Measurements from ENCODE around the gene NOL12.
"Not testable (repeated sequence)": the region's sequence is repeated elsewhere in the genome, so short reads cannot be mapped to it uniquely, and the experiment has no call there.

NOL12 gene

GRCh38 chr22:37681001-37681424 is 5.1 kb upstream of the NOL12 start:
- no peak for DNase-seq

DNA sequence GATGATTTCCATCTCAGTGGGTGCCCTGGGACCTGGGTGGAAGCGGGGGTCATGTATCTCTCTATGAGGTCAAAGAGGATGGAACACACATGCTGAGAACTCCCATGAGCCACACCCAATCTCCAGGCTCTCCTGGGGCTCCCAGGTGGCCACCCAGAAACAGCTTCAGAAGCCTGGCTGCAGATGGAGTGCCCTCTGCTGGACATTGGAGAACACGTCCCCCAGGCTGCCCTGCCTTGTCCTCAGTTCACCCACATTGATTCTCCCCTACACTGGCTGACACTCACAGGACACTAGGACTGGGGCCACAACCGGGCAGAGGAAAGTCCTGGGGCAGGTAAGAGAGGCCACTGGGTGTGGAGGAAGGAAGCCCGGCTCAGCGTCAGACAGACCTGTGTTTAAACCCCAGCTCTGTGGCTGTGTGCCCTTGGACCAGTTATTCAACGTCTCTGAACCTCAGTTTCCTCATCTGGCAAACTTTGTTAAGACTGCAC is 4.5 kb upstream of the NOL12 start:
- no peak for DNase-seq

GRCh38 chr22:37684803-37685615 is 1.1 kb upstream of the NOL12 start:
- DNase-seq, result no peak

DNA sequence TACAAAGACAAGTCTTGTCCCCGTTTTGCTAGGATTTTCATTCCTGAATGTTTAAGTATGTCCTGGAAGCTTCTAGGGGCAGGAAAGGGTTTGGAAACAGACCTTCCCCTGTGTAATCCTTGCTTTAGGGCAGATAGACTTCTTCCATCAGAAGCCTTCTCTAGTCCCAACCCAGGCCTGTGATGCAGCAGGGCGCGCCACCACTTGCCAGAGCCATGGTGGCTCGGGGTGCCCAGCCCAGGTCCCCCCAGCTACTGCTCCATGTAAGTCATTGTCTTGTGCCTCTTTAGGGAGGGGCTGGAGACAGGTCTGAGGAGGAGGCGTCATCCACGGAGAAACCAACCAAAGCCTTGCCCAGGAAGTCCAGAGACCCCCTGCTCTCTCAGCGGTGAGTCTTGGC is 4.3 kb downstream of the NOL12 start:
- DNase-seq, result no peak

DNA sequence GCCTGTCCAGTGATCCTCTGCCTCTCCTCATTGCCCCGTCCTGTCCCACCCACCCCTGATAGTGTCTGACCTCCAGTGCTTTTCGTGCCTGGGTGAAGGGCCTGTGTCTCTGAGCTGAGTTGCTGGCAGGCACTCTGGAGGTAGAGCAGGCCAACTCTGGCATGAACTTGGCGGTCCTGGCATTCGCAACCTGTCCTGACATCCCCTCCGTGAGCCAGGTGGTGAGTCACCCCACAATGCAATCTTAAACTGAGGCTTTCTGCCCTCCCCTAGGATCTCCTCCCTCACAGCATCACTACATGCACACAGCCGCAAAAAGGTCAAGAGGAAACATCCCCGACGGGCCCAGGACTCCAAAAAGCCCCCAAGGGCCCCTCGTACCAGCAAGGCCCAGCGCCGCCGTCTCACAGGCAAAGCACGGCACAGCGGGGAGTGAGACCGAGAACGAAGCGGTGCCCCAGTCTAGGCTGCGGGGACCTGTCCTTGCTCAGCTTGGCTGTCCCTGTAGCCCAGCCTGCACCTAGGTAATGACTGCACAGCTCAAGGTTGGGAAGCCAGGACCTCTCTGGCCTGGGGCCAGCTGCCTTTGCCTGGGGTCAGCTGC is 4.9 kb downstream of the NOL12 start:
- DNase-seq, result no peak

DNA sequence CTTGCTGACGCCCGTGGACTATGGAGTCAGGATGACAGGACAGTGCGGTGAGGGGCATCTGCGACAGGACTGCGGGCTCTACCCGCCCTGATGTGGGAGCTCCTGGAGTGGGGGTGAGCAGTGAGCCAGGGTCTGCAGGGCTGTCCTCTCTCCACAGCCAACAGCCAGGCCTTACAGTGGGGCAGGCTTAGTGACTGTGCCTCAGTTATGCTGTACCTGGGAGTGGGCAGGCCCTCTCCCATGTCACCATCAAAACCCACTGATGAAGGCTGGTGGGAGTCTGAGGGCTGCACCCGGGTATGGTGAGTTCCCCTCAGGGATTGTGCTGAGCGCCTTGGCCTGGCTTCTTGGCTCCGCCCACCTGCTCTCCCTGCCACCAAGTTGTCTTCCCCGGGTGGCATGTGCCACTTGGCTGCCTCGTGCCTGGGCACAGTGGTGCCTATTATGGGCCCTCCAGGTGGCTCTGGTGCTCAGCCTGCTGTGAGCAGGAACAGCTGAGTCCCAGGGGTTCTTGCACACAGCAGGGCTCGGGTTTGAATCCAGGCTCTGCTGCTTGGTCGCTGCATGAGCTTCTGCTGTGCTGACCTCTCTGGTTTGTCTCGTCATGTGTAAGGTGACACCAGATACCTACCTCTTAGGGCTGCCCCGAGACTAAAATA is 6.6 kb downstream of the NOL12 start:
- no peak for DNase-seq

DNA sequence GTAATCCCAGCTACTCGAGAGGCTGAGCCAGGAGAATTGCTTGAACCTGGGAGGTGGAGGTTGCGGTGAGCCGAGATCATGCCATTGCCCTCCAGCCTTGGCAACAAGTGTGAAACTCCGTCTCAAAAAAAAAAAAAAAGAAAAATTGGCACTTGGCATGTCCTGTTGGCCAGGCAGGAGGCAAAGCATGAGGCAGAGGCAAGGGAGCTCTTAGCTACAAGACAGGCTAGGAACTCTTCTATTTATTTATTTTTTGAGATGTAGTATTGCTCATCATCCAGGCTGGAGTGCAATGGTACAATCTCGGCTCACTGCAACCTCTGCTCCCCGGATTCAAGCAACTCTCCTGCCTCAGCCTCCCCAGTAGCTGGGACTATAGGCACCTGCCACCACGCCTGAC is 8.0 kb downstream of the NOL12 start:
- not testable (repeated sequence) for DNase-seq

DNA sequence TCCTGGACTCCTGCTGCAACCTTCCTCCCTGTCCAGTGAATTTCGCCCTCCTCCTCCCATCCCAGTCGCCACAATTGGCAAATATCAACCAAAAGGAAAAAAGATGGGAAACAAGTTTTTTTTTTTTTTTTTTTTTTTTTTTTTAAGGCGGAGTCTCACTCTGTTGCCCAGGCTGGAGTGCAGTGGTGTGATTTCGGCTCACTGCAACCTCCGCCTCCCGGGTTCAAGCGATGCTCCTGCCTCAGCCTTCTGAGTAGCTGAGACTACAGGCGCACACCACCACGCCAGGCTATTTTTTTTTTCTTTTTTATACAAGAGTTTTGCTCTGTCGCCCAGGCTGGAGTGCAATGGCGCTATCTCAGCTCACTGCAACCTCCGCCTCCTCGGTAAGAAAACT is 10.1 kb downstream of the NOL12 start:
- not testable (repeated sequence) for DNase-seq

DNA sequence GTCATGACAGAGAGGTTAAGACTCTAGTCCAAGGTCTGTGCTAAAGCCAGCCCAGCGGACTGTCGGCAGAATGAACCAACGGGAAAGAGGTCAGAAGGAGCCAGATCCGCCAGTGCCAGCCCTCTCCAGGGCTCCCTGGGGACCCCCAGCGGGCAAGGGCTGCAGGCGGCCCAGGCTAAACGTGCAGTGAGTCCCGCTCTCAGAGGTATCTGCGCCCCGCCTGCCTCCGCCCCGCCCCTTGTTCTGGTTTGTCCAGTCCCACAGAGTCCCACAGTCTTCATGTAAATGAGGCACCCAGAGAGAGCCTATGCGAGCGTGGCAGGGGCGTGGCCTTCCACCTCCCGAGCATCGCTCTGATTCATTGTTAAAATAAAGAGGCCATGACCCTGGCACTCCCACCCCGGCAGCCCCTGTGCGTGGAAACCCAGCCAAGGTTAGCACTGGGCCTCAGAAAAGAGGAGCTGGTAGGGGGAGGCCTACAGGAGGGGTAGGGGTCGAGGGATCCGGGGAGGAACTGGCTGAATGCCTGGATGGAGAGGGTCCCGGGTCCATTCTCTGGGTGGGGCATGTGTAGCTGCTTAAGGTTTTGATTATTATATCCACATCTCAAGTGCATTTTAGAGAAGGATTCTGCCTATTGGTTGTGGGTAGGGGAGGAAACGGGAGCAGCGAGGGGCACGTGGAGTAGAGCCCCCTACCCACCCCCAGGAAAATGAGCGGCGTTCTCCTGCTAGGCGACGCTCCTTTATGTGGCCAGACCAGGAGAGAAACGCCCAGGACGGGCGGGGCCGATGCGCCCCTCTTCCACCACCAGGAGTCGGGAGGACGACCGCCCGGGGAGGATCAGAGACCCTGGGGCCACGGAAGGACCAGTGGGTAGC is 10.8 kb downstream of the NOL12 start, which contains the start of gene TRIOBP:
TRIOBP (plus strand) TSS at position 392 of the 881 bp plus-strand sequence. CDS start 4,318 bp downstream, outside the sequence.
- peak; percentile 89 for DNase-seq

GRCh38 chr22:37697538-37697835 is 11.3 kb downstream of the NOL12 start:
- DNase-seq, result peak; percentile 2

DNA sequence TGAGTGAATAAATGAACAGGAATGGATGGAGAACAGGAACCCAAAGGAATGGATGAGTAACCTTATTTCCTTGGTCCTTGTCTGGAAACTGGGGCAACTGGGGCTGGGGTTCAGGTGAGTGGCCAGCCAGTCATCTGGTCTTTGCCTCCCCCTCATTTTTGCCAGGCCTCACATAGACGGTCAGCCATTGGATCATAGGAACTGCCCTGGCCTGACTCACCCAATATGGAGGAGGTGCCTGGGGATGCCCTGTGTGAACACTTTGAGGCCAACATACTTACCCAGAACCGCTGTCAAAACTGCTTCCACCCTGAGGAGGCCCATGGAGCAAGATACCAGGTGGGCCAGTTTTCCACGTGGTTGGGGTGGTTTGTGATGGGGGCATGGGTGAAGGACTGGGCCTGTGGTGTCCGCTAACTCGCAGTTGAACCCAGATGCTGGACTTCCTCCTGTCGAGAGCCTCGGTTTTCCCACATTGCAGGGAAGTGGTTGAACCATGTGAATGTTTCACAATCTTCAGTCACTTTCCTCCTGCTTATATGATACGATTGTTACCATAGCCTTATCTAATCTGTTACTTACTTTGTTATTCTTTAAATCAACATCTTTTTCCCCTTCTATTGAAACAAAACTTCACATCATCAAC is 15.1 kb downstream of the NOL12 start:
- no peak for DNase-seq

- no peak for DNase-seq
Measured at GRCh38 chr22:37703906-37704305, 17.8 kb downstream of the NOL12 start.

DNA sequence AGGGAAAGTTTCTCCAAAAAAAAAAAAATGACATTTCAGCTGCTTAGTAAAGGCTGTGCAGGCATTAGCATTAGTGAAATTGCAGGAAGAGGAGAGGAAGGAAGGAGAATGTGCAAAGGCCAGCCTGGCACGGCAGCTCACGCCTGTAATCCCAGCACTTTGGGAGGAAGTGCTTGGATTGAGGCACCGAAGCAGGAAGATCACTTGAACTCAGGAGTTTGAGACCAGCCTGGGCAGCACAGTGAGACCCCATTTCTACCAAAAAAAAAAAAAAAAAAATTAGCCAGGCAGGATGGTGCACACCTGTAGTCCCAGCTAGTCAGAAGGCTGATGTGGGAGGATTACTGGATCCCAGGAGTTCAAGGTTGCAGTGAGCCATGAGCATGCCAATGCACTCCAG is 18.5 kb downstream of the NOL12 start:
- no peak for DNase-seq

GRCh38 chr22:37705205-37705604 is 19.1 kb downstream of the NOL12 start:
- DNase-seq, result no peak

DNA sequence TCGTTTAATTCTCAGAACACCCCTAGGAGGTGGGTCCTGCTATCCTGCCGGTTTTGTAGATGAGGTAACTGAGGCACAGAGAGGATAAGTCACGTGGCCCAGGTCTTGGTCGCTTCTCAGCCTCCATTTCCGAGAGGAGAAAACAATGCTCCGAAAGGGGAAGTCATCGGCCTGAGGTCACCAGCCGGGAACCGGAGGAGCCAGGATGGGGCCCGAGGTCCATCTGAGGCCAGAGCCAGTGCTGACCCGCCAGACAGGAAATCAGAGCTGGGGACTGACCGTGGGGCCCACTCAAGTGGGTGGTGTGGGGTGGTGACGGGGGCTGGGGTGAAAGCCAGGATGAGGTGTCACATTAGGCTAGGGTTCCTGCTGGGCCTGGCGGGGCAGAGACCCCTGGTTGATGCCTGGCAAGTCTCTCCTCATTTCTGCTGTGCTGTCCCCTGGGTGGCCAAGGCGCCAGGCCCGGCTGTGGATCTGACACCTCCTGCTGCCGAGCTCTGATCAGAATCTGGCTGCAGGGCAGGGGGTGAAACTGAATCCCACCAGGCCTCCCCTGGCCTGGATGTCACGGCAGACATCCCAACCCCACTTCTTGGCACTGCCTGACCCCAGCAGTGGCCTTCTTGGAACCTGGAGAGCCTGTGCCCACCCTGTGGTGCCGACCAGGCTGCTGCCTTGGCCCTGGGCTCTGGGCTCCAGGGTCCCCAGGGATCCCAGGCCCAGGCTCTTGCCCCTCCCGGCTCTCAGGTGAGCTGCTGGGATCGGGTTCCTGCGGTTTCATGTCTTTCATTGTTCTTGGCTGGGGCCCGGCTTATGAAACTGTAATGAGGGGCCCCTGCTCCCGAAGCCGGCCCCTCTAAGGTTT is 22.7 kb downstream of the NOL12 start:
- DNase-seq, result no peak

DNA sequence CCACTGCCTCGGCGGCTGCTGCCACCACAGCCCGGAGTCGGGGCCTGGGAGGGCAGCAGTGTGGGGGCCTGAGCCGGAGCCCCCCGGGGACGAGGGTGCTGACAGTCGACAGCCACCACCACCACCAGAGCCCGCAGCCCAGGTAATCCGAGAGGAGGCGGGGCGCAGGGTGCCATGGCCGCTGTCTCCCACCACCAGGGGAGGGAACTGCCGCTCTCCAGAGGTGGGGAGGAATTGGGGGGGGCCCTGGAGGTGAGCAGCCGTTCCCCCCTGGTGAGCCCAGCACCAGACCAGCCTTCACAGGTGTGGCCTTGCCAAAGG is 23.3 kb downstream of the NOL12 start:
- no peak for DNase-seq

GRCh38 chr22:37710675-37711074 is 24.5 kb downstream of the NOL12 start:
- DNase-seq, result no peak

DNA sequence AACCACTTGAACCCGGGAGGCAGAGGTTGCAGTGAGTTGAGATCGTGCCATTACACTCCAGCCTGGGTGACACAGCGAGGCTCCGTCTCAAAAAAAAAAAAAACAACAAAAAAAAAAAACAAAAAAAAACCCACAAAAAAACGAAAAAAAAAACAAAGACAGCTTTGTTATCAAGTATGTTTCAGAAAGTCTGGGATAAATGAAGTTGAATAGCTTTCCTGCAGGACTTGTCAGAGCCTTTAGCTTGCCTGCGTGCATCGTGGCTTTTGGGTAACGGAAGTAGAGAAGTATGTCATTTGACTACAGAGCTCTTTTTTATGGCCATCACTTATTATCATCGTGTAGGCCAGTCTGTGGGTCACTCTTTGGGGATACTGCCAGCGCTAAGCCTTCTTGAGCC is 25.3 kb downstream of the NOL12 start:
- no peak for DNase-seq

- DNase-seq, result no peak
Measured at GRCh38 chr22:37713761-37714160, 27.6 kb downstream of the NOL12 start.

- DNase-seq, result no peak
Measured at GRCh38 chr22:37714634-37715033, 28.5 kb downstream of the NOL12 start.

DNA sequence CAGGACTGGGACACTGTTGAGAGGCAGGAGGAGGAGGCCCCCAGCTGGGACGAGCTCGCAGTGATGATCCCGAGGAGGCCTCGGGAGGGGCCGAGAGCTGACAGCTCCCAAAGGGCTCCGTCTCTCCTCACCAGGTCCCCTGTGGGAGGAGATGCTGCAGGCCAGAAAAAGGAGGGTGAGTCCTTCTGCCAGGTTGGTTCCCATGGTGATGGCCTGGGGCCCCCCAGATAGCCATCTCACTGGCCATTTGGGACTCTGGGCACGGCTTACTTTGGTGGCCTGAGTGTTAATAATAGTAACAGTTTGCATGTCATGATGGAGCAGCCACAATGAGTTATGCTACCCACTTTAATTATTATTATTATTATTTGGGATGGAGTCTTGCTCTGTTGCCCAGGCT is 29.6 kb downstream of the NOL12 start:
- no peak for DNase-seq

- DNase-seq, result no peak
Measured at GRCh38 chr22:37716708-37717107, 30.6 kb downstream of the NOL12 start.

Measured in DMS79 treated with DMSO at 0.1 percent for 48 hours (cell line).